ENCODE data around the gene POU3F1.

GRCh38 chr1:38012363-38013226 is 34.0 kb downstream of the POU3F1 start, which contains the start of gene UTP11:
- TF ChIP-seq CTCF (IDR thresholded peaks at IDR 0.05) (peak in 1 of 3 experiments; percentile 3), POLR2AphosphoS5 (IDR thresholded peaks at IDR 0.05; ENCODE audit: insufficient read depth in 1 of 2, low read depth in 1 of 2) (peak; percentile 89 to 99), POLR2A (IDR thresholded peaks at IDR 0.05) (peak in 1 of 2 donors; percentile 60)

Data from vagina (tissue), 2 donors.